H1 (cell line): ENCODE results near the gene NLRC5. TPM values are rescaled to one million over a fixed set of nuclear protein-coding genes. Genes with fewer than 3 reads are reported as not detected.

Experiments
- ASH2L ChIP-seq: fragments of 200-600, 300-600 bp; sonication (generic); IDR thresholded peaks from one replicate; pipeline ENCODE4 v1.7.1; 2017; ENCODE audit warnings: low read length
- KDM1A ChIP-seq: fragments of 200-600, 300-600 bp; sonication (generic); IDR thresholded peaks from 2 replicates; pipeline ENCODE4 v1.7.1; 2016; ENCODE audit warnings: mild to moderate bottlenecking, low read length, borderline replicate concordance
- SUZ12 ChIP-seq: fragments of 200-600 bp; sonication (generic); IDR thresholded peaks from 2 replicates; pipeline ENCODE4 v1.6.1; 2012; ENCODE audit warnings: mild to moderate bottlenecking, inconsistent platforms, low read length, moderate library complexity, mixed read lengths
- polyA plus RNA-seq, 7 experiments: library from polyadenylated mRNA; depleted of rRNA in 3 of 7; stranded (reverse) in 5 of 7; unstranded in 2 of 7; fragments of >200 nt in 5 of 7; fragments of 200-250 nt in 2 of 7; gene quantifications; 1 replicate in 5 of 7; 2 replicates in 1 of 7; 4 replicates in 1 of 7; pipeline versions ENCODE4 v1.2.1 to v1.2.3, GENCODE V29; 2011 to 2013; ENCODE audit warnings: missing spikeins in 2 of 7, mixed read lengths in 2 of 7
- total RNA-seq: library from RNA; stranded (reverse); fragmentation: NEBNext Ultra II Directional; extraction: Animal tissue kit (Norgen Biotek cat#: 25700); gene quantifications from 2 replicates; pipeline ENCODE4 v1.2.1, GENCODE V29; 2021

The NLRC5 gene
- total and polyA plus RNA-seq, 2 of the 8 experiments (the other 6 are each of a cell fraction or from before 2014, with no cell fraction given), result 2.2 to 3.2 TPM

DNA sequence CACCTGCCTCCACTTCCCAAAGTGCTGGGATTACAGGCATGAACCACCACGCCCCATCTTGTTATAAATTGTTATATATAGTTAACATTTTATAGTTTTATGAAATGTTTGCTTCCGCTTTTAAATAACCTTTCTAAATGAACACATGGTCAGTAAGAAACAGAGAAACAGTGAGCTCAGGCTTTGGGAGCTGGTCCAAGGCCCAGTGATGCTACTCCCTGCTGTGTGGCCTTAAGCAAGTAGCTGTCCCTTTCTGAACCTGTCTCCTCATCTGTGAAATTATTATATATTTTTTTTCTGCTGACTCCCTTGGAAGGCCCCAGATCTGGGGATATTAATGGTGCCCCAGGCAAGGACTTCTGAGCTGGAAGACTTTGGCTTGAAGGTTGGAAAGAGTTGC is 122.1 kb downstream of the NLRC5 start (continued):
- TF ChIP-seq SUZ12 (no peak), KDM1A (no peak), ASH2L (no peak)
- TF ChIP-seq, all 59 proteins: peak for 0
